MM.1S (cell line): ENCODE results near the gene SHISA9.

Source experiments
- CTCF ChIP-seq: fragments of 300-600 bp; sonication (generic); IDR thresholded peaks from 2 replicates; pipeline ENCODE4 v1.5.1; 2016; ENCODE audit warnings: antibody characterized with exemption, low read length, mixed read lengths
- EZH2 ChIP-seq: fragments of 300-600 bp; sonication (generic); optimal IDR thresholded peaks from 2 replicates; pipeline ENCODE3; 2017; ENCODE audit warnings: low read depth, mild to moderate bottlenecking, antibody characterized with exemption, low read length, mixed read lengths

- no peak for TF ChIP-seq CTCF
- TF ChIP-seq EZH2, result no peak
Observed at GRCh38 chr16:12904329-12904671, 2.9 kb downstream of the SHISA9 start.
